ENCODE measurements around the gene CCR6. TPM values are rescaled to one million over a fixed set of nuclear protein-coding genes. Genes with fewer than 3 reads are reported as not detected.

Gene CCR6
- total and polyA plus RNA-seq, 7 donors, result 0.46 to 7.7 TPM; not detected in 5

- Histone ChIP-seq H3K27ac (no peak overlapping the region), H3K27me3 (no peaks in the 10 kb centered on the region), H3K4me3 (no peak overlapping the region), H3K36me3 (no peaks in the 10 kb centered on the region), H3K4me1 (peaks cover 0 to 3% (median 0%) of the 10 kb centered on the region in 4 donors), H3K9me3 (no peaks in the 10 kb centered on the region)
- no peak for TF ChIP-seq CTCF (IDR thresholded peaks at IDR 0.05)
- TF ChIP-seq POLR2A (IDR thresholded peaks at IDR 0.05), result no peak
- no peak for DNase-seq
- 58 to 78% methylated on average over 28 of the region's 28 CpGs for WGBS, 2 donors
- intact Hi-C loops (cut with DNase I), result no loop called here
Measured at GRCh38 chr6:167093922-167094432, 28.9 kb upstream of the CCR6 start.

GRCh38 chr6:167094436-167094819 lies 28.5 kb upstream of the CCR6 start:
- H3K27me3 ChIP-seq, result no peaks in the 10 kb centered on the region
- 64 to 82% methylated on average over 12 of the region's 12 CpGs for WGBS, 2 donors
- no peaks in the 10 kb centered on the region for H3K36me3 ChIP-seq
- intact Hi-C loops (cut with DNase I), result no loop called here
- no peak overlapping the region for H3K4me3 ChIP-seq
- no peak for DNase-seq
- TF ChIP-seq POLR2A (IDR thresholded peaks at IDR 0.05) (no peak), POLR2AphosphoS5 (IDR thresholded peaks at IDR 0.05) (no peak), CTCF (IDR thresholded peaks at IDR 0.05) (no peak), EP300 (IDR thresholded peaks at IDR 0.05) (no peak)
- peaks cover 0 to 3% (median 0%) of the 10 kb centered on the region in 4 donors for H3K4me1 ChIP-seq
- no peak overlapping the region for H3K27ac ChIP-seq
- H3K9me3 ChIP-seq, result no peaks in the 10 kb centered on the region

GRCh38 chr6:167094820-167095637 lies 27.9 kb upstream of the CCR6 start:
- Histone ChIP-seq H3K4me3 (no peak overlapping the region), H3K27me3 (no peaks in the 10 kb centered on the region), H3K27ac (no peak overlapping the region), H3K36me3 (no peaks in the 10 kb centered on the region), H3K4me1 (peaks cover 0 to 3% (median 0%) of the 10 kb centered on the region in 4 donors), H3K9me3 (no peaks in the 10 kb centered on the region)
- WGBS, 2 donors, result 66 to 76% methylated on average over 4 of the region's 4 CpGs
- intact Hi-C loops (cut with DNase I), result no loop called here
- TF ChIP-seq EP300 (IDR thresholded peaks at IDR 0.05) (no peak), POLR2AphosphoS5 (IDR thresholded peaks at IDR 0.05) (no peak), POLR2A (IDR thresholded peaks at IDR 0.05) (no peak), CTCF (IDR thresholded peaks at IDR 0.05) (no peak)
- no peak for DNase-seq

- no peak for DNase-seq
- TF ChIP-seq EP300 (IDR thresholded peaks at IDR 0.05) (no peak), CTCF (IDR thresholded peaks at IDR 0.05) (no peak), POLR2AphosphoS5 (IDR thresholded peaks at IDR 0.05) (no peak), POLR2A (IDR thresholded peaks at IDR 0.05) (no peak)
- H3K4me1 ChIP-seq, result peaks cover 0 to 3% (median 0%) of the 10 kb centered on the region in 4 donors
- no peak overlapping the region for H3K4me3 ChIP-seq
- H3K9me3 ChIP-seq, result no peaks in the 10 kb centered on the region
- H3K27ac ChIP-seq, result no peak overlapping the region
- H3K36me3 ChIP-seq, result no peaks in the 10 kb centered on the region
- intact Hi-C loops (cut with DNase I), result no loop called here
- 78 to 92% methylated on average over 2 of the region's 2 CpGs for WGBS, 2 donors
- no peaks in the 10 kb centered on the region for H3K27me3 ChIP-seq
Measured at GRCh38 chr6:167095888-167096287, 27.0 kb upstream of the CCR6 start.

Measured in sigmoid colon (tissue), 7 donors.